Fibroblast of lung (primary cell): ENCODE measurements around the gene BBS10.

ENCODE experiments used
- CTCF ChIP-seq, 2 donors: IDR thresholded peaks in 1 of 2; conservative IDR thresholded peaks in 1 of 2; 1 replicate in 1 of 2; 2 replicates in 1 of 2; pipeline ENCODE4 v1.5.1; 2011 to 2012; ENCODE audit warnings: low read length in 2 of 2, control low read depth in 1 of 2, inconsistent platforms in 1 of 2, low read depth in 1 of 2, mild to moderate bottlenecking in 1 of 2
- EZH2 ChIP-seq: IDR thresholded peaks from 2 replicates; pipeline ENCODE4 v1.5.1; 2012; ENCODE audit warnings: low read length, control low read depth, mild to moderate bottlenecking; ENCODE audit errors: missing control alignments

- TF ChIP-seq CTCF (conservative IDR thresholded peaks at IDR 0.05 in 1 of 2, IDR thresholded peaks at IDR 0.05 in 1 of 2; ENCODE audit: low read depth in 1 of 2, low read length in 2 of 2) (no peak), EZH2 (no peak)
These were observed 12.1 kb upstream of the BBS10 start for GRCh38 chr12:76360316-76360715.
